Measurements from ENCODE around the gene MUC3A.

Gene MUC3A

GRCh38 chr7:100949933-100950443 is 654 bp downstream of the MUC3A start:
- DNase-seq: no peak

- no peak for DNase-seq
These were observed 1.8 kb downstream of the MUC3A start for GRCh38 chr7:100951172-100951571.

GRCh38 chr7:100951888-100952560 is 2.7 kb downstream of the MUC3A start:
- DNase-seq: no peak

GRCh38 chr7:100952641-100953040 is 3.3 kb downstream of the MUC3A start:
- DNase-seq: no peak

- DNase-seq: no peak
These were observed 8.6 kb downstream of the MUC3A start for GRCh38 chr7:100957832-100958421.

GRCh38 chr7:100959894-100960293 is 10.6 kb downstream of the MUC3A start:
- DNase-seq: no peak

- no peak for DNase-seq
These were observed 13.2 kb downstream of the MUC3A start for GRCh38 chr7:100962537-100962936.

- DNase-seq: no peak
These were observed 14.1 kb downstream of the MUC3A start for GRCh38 chr7:100963386-100963785.

- DNase-seq: no peak
These were observed 14.5 kb downstream of the MUC3A start for GRCh38 chr7:100963874-100964273.

GRCh38 chr7:100964630-100965029 is 15.3 kb downstream of the MUC3A start:
- no peak for DNase-seq

- no peak for DNase-seq
These were observed 15.8 kb downstream of the MUC3A start for GRCh38 chr7:100965045-100965722.

GRCh38 chr7:100965723-100966541 is 16.6 kb downstream of the MUC3A start:
- no peak for DNase-seq

GRCh38 chr7:100966542-100967291 is 17.4 kb downstream of the MUC3A start:
- no peak for DNase-seq

- DNase-seq: no peak
These were observed 18.0 kb downstream of the MUC3A start for GRCh38 chr7:100967292-100967863.

GRCh38 chr7:100968031-100968430 is 18.7 kb downstream of the MUC3A start:
- DNase-seq: no peak

- DNase-seq: no peak
These were observed 19.3 kb downstream of the MUC3A start for GRCh38 chr7:100968650-100969049.

- no peak for DNase-seq
These were observed 19.8 kb downstream of the MUC3A start, which contains the start of gene MUC12 for GRCh38 chr7:100969066-100969615. MUC12 (plus strand) TSS chr7:100969565; CDS start chr7:100969623, 58 bp downstream.

- DNase-seq: no peak
These were observed 22.0 kb downstream of the MUC3A start for GRCh38 chr7:100971111-100972001.

GRCh38 chr7:100972002-100972347 is 22.6 kb downstream of the MUC3A start:
- no peak for DNase-seq

GRCh38 chr7:100974021-100974420 is 24.7 kb downstream of the MUC3A start:
- no peak for DNase-seq

- DNase-seq: no peak
These were observed 26.1 kb downstream of the MUC3A start for GRCh38 chr7:100975371-100975821.
